Left hindlimb (tissue), 1 donor: ENCODE measurements around the gene SNRNP40.
"Not testable (repeated sequence)": the region's sequence is repeated elsewhere in the genome, so short reads cannot be mapped to it uniquely, and the experiment has no call there.

Experiments
- DNase-seq: peaks from one replicate; pipeline ENCODE4 v3.0.0-alpha.2; 2018

The SNRNP40 gene

DNA sequence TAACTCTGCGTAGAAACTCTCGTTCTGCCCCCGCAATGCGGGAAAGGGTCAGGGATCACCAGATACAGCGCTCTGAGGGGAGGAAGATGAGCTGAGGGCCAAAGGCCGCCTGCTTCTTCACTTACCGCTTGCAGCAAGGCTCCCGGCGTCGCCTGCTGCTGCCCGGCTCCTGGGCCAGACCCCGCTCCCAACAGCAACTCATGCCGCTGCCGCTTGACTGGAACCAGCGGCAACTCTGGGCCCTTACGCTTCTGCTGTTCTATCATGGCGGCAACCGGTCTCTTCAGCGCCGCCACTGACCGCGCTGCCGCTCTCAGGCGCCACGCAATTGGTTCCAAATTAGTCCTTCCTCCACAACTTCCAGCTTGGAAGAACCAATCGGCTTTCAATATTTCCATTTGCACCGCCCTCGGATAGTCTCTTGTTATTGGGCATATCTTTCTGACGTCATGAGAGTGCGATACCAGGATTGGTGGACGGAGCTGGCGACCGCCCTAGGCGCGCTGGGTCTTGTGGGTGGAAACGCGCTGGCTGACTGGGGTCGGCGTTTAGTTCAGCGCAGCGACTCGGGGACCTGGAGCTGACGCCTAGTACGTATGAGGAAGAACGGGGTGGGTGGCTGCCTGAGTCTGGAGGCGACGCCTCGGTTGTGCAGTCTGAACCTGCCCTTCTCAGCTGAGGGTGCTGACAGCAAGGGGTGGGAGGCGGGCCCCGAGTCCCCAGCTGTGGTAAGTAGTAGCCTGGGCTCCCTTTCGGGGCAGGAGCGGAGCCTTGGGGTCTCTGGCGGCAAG, at the start of gene SNRNP40, which contains the start of gene ZCCHC17:
SNRNP40 (minus strand) TSS at position 303 of the 791 bp plus-strand sequence; CDS start at position 266, 37 bp downstream.
ZCCHC17 (plus strand) TSS at position 547 of the 791 bp plus-strand sequence. CDS start 13,067 bp downstream, outside the sequence.
- DNase-seq = peak; percentile 98

DNA sequence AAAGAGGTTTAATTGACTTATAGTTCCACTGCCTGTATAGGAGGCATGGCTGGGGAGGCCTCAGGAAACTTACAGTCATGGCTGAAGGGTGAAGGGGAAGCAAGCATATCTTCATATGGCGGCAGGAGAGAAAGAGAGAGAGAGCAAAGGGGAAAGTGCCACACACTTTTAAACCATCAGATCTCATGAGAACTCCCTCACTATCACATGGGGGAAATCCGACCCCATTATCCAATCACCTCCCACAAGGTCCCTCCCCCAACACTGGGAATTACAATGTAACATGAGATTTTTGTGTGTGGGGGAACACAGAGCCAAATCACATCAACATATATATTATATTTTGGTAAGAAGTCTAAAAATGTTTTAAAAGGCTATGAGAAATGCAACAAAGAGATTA, 49.0 kb upstream of the SNRNP40 start:
- DNase-seq = no peak

DNA sequence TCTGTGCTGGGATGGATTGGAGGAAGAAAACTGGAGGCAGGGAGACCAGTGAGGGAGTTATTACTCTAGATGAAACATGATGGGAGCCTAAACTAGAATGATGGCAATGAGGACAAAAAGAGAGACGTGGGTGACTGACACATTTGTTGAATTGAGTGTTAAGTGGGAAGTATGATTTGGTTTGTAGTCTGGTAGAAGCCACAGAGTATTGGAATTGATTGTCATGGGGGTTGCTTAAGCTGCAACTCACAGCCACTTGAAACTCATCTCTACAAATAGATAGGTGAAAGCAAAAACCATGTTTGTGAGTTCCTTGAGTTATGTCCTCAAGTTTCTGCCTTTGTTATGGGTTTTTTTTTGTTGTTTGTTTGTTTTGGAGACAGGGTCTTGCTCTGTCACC, 47.9 kb upstream of the SNRNP40 start:
- no peak for DNase-seq

GRCh38 chr1:31336687-31337467, 40.3 kb upstream of the SNRNP40 start:
- no peak for DNase-seq

GRCh38 chr1:31335007-31335406, 38.4 kb upstream of the SNRNP40 start:
- DNase-seq = no peak

DNA sequence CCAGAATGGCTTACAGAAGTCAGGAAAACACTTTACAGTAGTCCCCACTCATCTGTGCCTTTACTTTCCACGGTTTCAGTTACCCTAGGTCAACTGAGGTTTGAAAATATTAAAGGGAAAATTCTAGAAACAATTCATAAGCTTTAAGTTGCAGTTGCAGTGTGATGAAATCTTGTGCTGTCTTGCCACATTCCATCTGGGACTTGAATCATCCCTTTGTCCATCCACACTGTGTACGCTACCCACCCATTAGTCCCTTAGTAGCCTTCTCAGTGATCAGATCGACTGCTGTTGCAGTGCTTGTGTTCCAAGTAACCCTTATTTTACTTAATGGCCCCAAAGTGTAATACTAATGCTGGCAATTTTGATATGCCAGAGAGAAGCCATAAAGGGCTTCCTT, 30.8 kb upstream of the SNRNP40 start:
- no peak for DNase-seq

DNA sequence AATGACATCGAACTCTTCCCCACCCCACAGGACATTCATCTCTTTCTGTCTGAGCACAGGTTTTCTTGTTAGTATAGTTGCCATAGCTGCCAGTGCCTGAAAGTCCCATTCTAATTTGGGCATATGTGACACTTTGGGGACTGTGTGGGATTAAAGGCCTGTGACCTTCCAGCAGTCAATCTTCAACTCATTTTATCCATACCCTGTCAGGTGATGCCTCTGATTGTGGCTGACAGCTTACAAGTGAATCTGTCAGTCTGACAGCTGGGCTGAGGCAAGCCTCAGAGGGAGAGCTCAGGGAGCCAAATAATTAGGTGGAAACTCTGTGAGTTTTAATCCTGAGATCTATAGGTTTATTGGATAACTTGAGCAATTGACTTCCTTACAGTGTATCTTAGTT, 29.9 kb upstream of the SNRNP40 start:
- DNase-seq = no peak

DNA sequence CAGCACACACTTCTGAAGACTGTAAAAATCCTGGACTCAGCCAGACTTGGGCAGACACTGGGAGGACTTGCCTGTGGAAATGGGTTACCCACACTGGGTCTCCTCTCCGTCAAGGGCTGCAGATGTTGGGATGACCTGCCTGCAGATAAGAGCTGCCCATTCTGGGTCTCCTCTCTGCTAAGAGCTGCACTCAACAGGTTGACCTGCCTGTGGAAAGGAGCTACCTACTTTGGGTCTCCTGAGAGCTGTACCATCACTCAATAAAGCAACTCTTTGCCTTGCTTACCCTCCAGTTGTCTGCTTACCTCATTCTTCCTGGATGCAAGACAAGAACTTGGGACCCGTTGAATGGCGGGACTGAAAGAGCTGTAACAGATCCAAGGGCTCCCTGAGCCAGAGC, 28.4 kb upstream of the SNRNP40 start:
- DNase-seq = no peak

DNA sequence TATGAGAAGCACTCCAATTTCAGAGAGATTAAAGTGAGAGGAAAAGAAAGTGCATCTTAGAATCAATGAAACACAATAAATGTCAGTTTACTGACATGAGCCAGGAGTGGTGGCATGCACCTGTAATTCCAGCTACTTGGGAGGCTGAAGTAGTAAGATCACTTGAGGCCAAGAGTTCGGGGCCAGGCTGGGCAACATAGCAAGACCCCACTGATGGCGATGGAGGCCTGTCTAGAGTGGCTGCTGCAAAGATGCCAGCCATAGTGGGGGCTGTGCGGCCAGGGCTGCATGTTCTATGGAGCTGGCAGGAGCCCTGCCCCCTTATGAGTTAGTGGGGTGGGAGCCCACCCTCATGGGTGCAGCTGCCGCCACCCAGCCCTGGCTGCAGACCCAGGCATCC, 27.5 kb upstream of the SNRNP40 start:
- no peak for DNase-seq

GRCh38 chr1:31318146-31318545, 21.6 kb upstream of the SNRNP40 start:
- no peak for DNase-seq

DNA sequence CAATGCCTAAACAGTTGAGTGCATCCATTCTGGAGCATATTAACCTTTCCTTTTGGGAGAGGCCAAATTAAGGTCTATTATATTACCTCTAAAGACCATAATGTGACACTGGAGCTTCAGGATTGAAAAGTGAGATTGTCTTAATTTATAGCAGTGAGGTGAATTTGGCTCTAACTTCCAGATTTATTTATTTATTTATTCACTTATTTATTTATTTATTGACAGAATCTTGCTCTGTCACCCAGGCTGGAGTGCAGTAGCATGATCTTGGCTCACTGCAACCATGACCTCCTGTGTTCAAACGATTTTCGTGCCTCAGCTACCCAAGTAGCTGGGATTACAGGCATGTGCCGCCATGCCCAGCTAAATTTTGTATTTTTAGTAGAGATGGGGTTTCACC, 19.3 kb upstream of the SNRNP40 start:
- DNase-seq = no peak

DNA sequence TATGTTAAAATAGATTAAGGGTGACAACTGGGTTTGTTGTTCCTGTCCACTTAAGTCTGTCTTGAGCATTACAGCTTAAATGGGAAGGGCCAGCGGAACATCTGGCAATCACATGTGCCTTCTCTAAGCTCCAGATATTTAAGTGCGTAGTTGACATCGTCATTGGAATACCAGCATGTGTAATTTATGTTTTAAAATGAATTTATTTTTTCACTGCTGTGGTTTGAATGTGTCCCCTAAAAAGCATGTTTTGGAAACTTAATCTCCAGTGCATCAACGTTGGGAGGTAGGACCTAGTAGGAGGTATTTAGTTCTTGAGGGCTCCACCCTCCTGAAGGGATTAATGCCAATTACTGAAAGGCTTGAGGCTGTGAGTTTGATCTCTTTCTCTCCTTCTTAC, 13.6 kb upstream of the SNRNP40 start:
- DNase-seq = peak; percentile 38

GRCh38 chr1:31308036-31308435, 11.4 kb upstream of the SNRNP40 start:
- DNase-seq = no peak

- DNase-seq = no peak
Observed at GRCh38 chr1:31306278-31306677, 9.7 kb upstream of the SNRNP40 start.

DNA sequence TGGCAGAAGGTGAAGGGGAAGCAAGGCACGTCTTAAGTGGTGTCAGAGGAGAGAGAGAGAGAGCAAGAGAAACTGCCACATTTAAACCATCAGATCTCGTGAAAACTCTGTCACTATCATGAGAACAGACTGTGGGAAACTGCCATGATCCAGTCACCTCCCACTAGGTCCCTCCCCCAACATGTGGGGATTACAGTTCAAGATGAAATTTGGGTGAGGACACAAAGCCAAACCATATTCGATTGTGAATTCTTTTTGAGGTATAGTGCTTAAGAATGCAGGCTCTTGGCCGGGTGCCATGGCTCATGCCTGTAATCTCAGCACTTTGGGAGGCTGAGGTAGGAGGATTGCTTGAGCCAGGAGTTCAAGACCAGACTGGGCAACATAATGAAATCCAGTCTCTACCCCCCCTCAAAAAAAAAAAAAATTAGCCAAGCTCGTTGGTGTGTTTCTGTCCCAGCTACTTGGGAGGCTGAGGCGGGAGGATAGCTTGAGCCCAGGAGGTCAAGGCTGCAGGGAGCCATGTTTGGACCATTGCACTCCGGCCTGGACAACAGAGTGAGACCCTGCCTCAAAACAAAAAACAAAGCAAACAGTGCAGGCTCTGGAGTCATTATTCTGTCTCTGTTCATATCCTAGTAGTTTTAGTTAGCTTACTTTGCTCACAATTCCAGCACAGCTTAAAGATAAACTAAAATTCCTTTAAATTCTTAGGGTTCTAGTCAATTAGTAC, 6.3 kb upstream of the SNRNP40 start:
- no peak for DNase-seq

GRCh38 chr1:31300193-31300592, 3.6 kb upstream of the SNRNP40 start:
- no peak for DNase-seq

DNA sequence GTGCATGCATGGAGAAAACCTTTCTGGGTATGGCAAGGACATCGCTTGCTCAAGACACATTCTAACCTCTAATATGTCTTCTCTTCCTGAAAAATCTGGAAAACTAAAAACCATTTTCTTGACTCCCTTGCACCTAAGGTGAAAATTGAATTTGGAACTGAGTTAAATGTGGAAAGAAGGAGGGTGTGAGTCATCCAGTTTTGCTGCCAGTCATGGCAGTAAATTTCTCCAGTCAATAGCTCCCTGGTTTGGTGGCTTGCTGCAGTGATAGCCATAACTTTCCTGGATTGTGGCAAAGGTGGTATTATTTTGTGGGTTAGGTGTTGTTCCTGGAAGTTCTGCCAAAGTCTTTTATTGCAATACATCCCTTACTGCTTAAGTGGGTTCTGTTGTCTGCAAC, 2.8 kb upstream of the SNRNP40 start:
- no peak for DNase-seq

DNA sequence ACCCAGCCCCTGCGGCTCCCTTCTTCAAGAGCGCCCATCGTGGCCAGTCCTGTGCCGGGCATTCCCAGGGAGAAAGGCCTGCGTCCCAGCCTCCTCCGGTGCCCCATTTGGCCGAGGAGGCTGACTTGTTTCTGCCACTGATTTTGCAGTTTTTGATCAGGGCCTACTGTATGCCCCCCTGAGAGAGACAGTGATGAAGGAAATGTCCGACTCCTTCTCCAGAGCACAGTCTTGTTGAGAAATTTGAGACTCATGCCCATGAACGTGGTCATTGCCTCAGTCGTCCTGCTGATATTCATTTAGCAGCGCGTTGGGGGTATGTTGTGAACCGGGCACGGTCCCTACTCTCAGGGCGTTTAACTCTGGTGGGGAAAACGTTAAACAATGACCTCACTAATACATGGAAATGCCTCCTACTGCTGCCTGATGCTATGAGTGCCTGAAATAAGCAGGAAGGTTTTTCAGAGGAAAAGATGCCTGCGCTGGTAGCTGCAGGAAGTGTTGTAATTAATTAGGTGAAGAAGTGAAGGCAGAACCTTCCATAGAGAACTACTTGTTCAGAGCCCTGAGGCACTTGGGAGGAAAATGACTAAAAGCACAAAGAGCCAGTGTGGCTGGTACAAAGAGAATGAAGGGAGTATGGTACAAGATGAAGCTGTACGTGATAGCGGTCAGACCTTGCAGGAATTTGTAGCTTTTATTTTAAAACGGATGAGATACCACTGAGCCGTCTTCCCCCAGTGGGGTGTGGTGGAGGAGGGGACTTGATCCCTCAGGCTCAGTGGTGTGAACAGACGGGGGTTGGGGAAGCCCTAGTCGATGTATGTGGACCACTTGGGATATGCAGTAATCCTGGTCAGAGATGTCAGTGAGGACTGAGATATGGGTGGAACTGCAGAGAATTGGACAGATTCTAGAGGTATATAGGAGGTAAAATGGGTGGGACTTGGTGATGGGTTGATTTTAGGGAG, 974 bp upstream of the SNRNP40 start:
- DNase-seq = no peak

GRCh38 chr1:31295874-31296485, 608 bp downstream of the SNRNP40 start:
- DNase-seq = no peak

DNA sequence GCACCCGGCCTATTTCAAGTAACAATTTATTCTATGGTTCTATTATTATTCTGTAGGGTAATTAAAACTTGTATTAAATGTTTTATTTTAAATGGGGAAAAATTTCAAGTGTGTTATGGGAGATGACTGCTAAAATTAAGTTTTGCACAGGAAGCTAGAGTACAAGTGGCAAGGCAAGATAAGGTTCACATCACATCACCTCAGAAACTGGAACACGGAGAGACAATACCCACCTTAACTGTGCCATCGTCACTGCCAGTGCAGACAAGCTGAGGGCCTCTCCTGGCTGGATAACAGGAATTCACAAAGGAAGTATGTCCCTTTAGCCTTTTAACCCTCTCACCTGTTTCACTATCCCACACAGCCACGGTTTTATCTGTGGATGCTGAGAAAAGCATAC, 7.6 kb downstream of the SNRNP40 start:
- no peak for DNase-seq

DNA sequence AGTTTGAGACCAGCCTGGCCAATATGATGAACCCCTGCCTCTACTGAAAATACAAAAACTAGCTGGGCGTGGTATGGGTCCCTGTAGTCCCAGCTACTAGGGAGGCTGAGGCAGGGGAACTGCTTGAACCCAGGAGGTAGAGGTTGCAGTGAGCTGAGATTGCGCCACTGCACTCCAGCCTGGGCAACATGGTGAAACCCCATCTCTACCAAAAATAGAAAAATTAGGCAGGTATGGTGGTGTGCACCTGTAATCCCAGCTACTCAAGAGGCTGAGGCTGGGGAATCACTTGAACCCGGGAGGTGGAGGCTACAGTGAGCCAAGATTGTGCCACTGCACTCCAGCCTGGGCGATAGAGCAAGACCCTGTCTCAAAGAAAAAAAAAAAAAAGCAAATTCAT, 8.8 kb downstream of the SNRNP40 start:
- not testable (repeated sequence) for DNase-seq

GRCh38 chr1:31282426-31282825, 14.2 kb downstream of the SNRNP40 start:
- not testable (repeated sequence) for DNase-seq
